Anterior cingulate cortex (tissue), 58 donors: ENCODE results near the gene DUSP8.
"Not testable (repeated sequence)": the region's sequence is repeated elsewhere in the genome, so short reads cannot be mapped to it uniquely, and the experiment has no call there.

Experiments used
- DNase-seq, 58 donors: peaks; one replicate each; lab custom pipeline; 2025; lab: John Stamatoyannopoulos, UW

Gene DUSP8

DNA sequence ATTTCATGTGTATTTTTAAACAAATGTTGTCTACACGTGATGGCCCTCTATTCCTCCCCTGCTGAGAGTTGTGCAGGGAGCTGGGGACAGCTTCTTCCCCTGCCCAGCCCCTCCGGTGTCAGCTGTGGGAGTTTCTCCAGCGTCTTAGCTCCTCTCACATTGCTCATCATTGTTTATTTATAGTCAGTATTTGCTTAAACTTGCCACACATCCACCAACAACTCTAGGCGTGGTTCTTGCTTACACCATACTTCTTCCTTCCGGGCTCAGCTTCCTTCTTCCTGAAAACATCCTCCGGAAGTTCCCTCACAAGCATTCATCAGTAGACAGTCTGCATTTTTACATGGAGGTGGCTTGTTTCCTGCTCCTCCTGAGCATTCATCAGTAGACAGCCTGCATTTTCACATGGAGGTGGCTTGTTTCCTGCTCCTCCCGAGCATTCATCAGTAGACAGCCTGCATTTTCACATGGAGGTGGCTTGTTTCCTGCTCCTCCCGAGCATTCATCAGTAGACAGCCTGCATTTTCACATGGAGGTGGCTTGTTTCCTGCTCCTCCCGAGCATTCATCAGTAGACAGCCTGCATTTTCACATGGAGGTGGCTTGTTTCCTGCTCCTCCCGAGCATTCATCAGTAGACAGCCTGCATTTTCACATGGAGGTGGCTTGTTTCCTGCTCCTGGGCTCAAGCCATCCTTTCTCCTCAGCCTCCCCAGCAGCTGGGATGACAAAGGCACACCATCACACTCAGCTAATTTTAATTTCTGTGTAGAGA lies 17.3 kb upstream of the DUSP8 start:
- not testable (repeated sequence) for DNase-seq

GRCh38 chr11:1586699-1587098 lies 14.6 kb upstream of the DUSP8 start:
- DNase-seq = no peak

DNA sequence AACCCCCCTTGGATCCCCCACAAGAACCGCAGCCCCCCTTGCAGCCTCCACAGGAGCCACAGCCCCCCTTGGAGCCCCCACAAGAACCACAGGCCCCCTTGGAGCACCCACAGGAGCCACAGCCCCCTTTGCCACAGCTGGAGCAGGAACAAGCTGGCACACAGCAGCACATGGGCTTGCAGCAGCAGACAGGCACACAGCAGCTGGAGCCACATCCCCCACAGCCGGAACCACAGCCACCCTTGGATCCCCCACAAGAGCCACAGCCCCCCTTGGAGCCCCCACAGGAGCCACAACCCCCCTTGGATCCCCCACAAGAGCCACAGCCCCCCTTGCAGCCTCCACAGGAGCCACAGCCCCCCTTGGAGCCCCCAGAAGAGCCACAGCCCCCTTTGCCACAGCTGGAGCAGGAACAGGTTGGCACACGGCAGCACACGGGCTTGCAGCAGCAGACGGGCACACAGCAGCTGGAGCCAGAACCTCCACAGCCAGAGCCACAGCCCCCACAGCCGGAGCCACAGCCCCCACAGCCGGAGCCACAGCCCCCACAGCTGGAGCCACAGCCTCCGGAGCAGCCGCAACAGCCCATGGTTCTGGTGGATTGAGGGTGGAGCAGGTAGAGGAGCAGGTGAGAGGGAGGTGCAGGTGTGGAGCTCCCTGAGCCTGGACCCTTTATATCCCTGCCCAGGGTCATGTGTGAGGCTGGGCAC lies 12.7 kb upstream of the DUSP8 start, which contains the start of gene KRTAP5-1:
Gene KRTAP5-1, minus strand, starts transcription at position 623 of the 710 bp plus-strand sequence. Its CDS starts 34 bp downstream, at position 589.
- DNase-seq = not testable (repeated sequence)

DNA sequence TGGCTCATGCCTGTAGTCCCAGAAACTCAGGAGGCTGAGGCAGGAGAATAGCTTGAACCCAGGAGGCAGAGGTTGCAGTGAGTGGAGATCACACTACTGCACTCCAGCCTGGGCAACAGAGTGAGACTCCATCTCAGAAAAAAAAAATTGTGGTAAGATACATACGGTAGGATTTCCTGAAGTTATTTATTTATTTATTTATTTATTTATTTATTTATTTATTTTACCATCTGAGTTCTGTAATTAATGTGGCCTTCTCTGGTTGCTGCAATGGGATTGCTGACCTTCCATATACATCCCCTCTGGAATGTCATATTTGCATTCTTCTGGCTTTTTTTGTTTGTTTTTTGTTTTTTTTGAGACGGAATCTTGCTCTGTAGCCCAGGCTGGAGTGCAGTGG lies 10.8 kb upstream of the DUSP8 start:
- DNase-seq = not testable (repeated sequence)

DNA sequence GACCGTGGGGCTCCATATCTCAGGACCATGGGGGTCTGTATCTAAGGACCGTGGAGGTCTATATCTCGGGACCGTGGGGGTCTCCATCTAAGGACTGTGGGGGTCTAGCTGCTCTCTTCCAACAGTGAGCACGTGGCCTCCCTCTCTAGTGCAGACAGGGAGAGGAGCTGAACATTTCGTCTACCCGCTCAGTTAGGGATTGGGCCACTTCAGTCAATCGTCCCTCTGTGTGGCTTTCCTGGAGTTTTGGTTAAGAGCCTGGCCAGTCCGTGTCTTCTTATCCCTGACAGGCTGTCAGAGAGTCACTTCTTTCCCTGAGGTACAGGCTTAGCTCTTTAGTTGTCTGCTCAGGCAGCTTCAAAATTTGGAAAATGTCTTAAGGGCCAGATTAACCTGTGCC lies 9.9 kb upstream of the DUSP8 start:
- no peak for DNase-seq

DNA sequence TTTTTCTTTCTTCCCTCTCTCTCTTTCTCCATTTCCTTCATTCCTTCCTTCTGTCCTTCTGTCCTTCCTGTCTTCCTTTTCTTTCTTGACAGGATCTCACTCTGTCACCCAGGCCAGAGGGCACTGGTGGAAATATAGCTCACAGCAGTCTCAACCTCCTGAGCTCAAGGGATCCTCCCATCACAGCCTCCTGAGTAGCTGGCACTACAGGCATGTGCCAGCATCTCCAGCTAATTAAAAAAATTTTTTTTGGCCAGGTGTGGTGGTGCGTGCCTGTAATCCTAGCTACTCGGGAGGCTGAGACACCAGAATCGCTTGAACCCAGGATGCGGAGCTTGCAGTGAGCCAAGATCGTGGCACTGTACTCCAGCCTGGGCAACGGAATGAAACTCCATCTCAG lies 4.8 kb upstream of the DUSP8 start:
- DNase-seq = no peak

- not testable (repeated sequence) for DNase-seq
Observed at GRCh38 chr11:1575756-1576155, 3.7 kb upstream of the DUSP8 start.

DNA sequence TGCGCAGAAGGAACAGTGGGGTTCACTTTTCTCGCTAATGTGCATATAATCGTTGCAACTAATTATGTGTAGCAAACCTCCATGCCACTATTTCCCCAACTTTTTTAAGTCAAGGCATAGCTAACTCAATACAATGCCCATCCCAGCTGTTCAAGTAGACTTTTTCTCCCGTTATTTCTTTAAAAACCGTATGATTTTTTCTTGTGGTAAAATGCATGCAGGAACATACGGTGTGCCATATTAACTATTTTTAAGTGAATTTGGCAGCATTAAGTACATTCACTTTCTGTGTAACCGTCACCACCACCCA lies 2.8 kb upstream of the DUSP8 start:
- no peak for DNase-seq

- peak in 35 of 58 donors; percentile 20 to 71 (median 50) for DNase-seq
Observed at GRCh38 chr11:1574238-1574932, 2.3 kb upstream of the DUSP8 start.

GRCh38 chr11:1573903-1574237 lies 1.8 kb upstream of the DUSP8 start:
- DNase-seq = peak in 1 of 58 donors; percentile 49

GRCh38 chr11:1573077-1573902 lies 1.2 kb upstream of the DUSP8 start:
- peak in 20 of 58 donors; percentile 27 to 67 (median 40) for DNase-seq

GRCh38 chr11:1571760-1572196 lies 293 bp downstream of the DUSP8 start:
- no peak for DNase-seq

DNA sequence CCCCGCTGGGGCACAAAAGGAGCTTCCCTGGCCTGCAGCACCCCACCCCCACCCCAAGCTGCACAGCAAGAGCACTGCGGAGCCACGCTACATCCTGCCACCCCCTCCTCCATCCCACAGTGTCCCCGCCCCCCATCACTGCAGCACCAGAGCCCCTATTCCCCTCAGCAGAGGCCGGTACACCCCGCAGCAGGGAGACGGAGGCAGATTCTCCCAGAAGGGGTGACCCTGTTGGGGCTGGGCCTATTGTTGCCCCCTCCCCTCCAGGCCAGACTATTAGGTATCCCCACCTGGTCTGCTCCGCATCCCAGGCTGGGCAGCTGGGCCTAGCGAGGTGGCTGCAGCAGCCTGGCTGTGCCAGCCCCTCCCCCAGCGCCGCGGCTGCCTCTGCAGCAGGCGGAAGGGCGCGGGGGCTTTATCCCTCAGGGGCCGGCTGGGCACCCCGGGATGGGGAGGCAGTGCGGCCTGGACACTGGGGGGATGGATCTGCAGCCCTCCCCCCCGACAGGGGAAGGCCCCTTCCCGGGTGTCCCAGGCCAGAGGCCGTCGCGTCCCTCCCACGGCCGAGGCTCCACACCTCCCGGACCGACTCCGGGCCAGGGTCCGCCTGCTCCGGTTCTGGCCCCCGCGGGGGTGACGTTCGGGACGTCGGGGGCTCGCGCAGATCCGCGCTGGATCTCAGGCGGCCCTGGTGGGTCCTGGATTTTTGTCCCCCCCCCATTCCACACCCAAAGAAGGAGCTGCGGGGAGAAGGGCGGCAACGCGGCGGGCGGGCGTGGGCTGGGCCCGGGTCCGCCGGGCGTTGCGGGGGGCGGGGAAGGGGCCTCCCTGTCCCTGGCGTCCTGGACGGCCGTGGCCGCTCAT lies 943 bp downstream of the DUSP8 start:
- DNase-seq = peak in 8 of 58 donors; percentile 36 to 62 (median 47)

DNA sequence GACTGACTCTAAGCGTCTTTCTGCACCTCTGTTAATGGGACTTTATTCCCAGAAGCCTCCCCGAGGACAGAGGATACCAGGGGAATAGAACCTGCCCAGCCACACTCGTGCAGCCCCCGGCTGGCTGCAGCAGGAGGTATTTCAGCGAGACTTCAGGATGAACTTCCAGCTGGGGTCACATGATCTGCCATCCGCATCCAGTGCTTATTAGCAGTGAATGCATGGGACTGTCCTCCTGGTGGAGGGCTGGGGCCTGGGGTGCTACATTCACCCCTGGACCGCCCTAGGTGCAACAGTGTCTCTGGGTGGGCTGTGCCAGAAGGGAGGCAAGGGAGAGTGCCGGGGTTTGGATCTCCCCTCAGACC lies 1.6 kb downstream of the DUSP8 start:
- no peak for DNase-seq

GRCh38 chr11:1570001-1570453 lies 2.0 kb downstream of the DUSP8 start:
- no peak for DNase-seq

DNA sequence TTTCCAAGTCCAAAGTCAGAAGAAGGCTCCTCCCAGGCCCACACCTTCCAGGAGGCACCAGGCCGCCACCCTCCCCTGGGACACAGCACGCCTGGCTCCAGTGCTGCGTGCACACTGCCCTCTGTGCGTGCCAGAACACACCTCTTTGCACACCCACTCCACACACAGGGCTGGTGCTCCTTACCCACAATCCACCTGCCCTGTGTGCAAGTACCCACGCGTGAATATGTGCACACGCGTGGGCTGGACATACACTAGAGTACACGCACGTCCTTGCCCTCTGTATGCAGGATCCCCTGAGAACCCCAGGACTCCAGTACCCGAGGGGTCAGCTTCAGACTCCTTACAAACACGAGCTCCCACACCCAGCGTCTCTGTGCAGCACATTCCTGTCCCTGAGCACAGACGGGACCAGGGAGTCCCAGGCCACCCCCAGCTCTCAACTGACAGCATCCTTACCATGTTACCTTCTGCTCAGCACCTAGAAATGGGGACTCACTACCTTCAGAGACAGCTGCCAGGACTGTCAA lies 2.8 kb downstream of the DUSP8 start:
- DNase-seq = no peak

- DNase-seq = peak in 4 of 58 donors; percentile 27 to 41 (median 33)
Observed at GRCh38 chr11:1568441-1568911, 3.6 kb downstream of the DUSP8 start.

DNA sequence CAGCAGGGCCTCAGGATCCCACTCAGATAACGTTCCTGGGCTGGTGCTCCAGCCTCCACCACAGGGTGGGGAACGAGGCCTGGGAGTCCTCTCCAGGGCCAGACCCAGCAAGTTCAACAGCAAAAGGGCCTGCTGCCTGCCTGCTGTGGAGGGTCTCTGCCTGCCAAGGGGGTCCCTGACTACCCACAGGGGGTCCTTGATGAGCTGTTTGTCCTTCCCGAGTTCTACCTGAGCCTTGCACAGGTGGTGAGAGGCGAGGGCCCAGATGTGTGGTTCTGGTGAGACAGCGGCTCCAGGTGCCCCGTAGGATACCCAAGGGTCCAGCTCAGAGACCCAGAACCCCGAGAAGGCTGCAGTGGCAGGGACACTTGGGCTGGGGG lies 4.4 kb downstream of the DUSP8 start:
- no peak for DNase-seq
